HepG2 (cell line): Measurements from ENCODE around the gene SURF6. TPM values are rescaled to one million over a fixed set of nuclear protein-coding genes. Genes with fewer than 3 reads are reported as not detected.

Experiments
- ATAC-seq: fragments of 200-7000 bp; cut with Tn5 transposase; 3 replicates; pipeline ENCODE4 v1.9.1; 2020; ENCODE audit warnings: mild to moderate bottlenecking, moderate library complexity
- BruUV-seq: library from RNA; stranded (reverse); fragments of 400-500 nt; replicated peaks from 2 replicates; lab custom pipeline; 2021; lab: Mats Ljungman, UMichigan
- CTCF ChIA-PET: fragments of 300-600 bp; formaldehyde crosslinking; extraction: SDS; loops from one replicate; lab custom pipeline; 2021; ENCODE audit warnings: low total read pairs, inconsistent platforms, low intra/inter-chr PET ratio; lab: Yijun Ruan, JAX
- POLR2A ChIA-PET: fragments of 350-600 bp; sonication (Branson Sonifier 250); formaldehyde crosslinking; loops from one replicate; lab custom pipeline; 2020; ENCODE audit warnings: antibody characterized with exemption, inconsistent platforms; lab: Yijun Ruan, JAX
- DNase-seq: peaks from one replicate; pipeline ENCODE4 v3.0.0-alpha.2; 2015; ENCODE audit warnings: low spot score
- FAIRE-seq: peaks from 3 replicates; lab custom pipeline; 2011; peaks lifted over from hg19 to GRCh38; lab: Jason Lieb, UNC
- H2AFZ ChIP-seq: one replicate; pipeline ENCODE4 v1.6.1; 2011; ENCODE audit warnings: low read length, inconsistent platforms
- H3K27ac ChIP-seq: fragments of 300-600 bp; 3 replicates; pipeline ENCODE4 v1.8.0; 2011; ENCODE audit warnings: mixed run types, mild to moderate bottlenecking, mixed read lengths, low read length, inconsistent platforms; ENCODE audit not compliant: insufficient read depth; ENCODE audit errors: extremely low read length
- H3K27me3 ChIP-seq, 2 experiments: fragments of 200-600 bp in 1 of 2; 2 replicates in 1 of 2; 3 replicates in 1 of 2; pipeline versions ENCODE4 v1.6.0 to v1.8.0; 2011; ENCODE audit warnings: low read length in 2 of 2, mild to moderate bottlenecking in 2 of 2, moderate library complexity in 2 of 2, inconsistent platforms in 1 of 2; ENCODE audit not compliant: insufficient read depth in 2 of 2, control insufficient read depth in 1 of 2
- H3K36me3 ChIP-seq, 2 experiments: fragments of 200-600 bp in 1 of 2; replicated peaks in 1 of 2; 2 replicates in 1 of 2; 3 replicates in 1 of 2; pipeline versions ENCODE4 v1.5.1 to v1.8.0; 2011; ENCODE audit warnings: low read length in 2 of 2, inconsistent platforms in 1 of 2; ENCODE audit not compliant: insufficient read depth in 2 of 2, control insufficient read depth in 1 of 2
- H3K4me1 ChIP-seq: 2 replicates; pipeline ENCODE4 v1.5.1; 2012; ENCODE audit warnings: low read length, inconsistent platforms; ENCODE audit not compliant: insufficient read depth
- H3K4me2 ChIP-seq: 2 replicates; pipeline ENCODE4 v1.6.0; 2011; ENCODE audit warnings: low read depth, low read length, inconsistent platforms
- H3K4me3 ChIP-seq, 3 experiments: fragments of 200-600 bp in 1 of 3; sonication (generic), shearing (Covaris generic) in 1 of 3; replicated peaks in 1 of 3; 2 replicates each; pipeline ENCODE4 v1.5.1; 2011 to 2016; ENCODE audit warnings: low read length in 3 of 3, inconsistent platforms in 2 of 3, low read depth in 2 of 3, mild to moderate bottlenecking in 2 of 3, control low read depth in 1 of 3, mixed read lengths in 1 of 3; ENCODE audit not compliant: insufficient read depth in 1 of 3
- H3K79me2 ChIP-seq: one replicate; pipeline ENCODE4 v1.6.1; 2011; ENCODE audit warnings: low read length, inconsistent platforms; ENCODE audit not compliant: insufficient read depth
- H3K9ac ChIP-seq: 2 replicates; pipeline ENCODE4 v1.6.0; 2011; ENCODE audit warnings: mild to moderate bottlenecking, low read depth, low read length, inconsistent platforms; ENCODE audit not compliant: insufficient read depth
- H3K9me3 ChIP-seq: 2 replicates; pipeline ENCODE4 v1.5.1; 2012; ENCODE audit warnings: mild to moderate bottlenecking, low read length
- H4K20me1 ChIP-seq: 2 replicates; pipeline ENCODE4 v1.6.0; 2011; ENCODE audit warnings: inconsistent platforms, mild to moderate bottlenecking, low read length, moderate library complexity; ENCODE audit not compliant: insufficient read depth
- AKAP8 ChIP-seq: sonication (generic); formaldehyde crosslinking; IDR thresholded peaks from 2 replicates; pipeline ENCODE4 v1.5.1; 2020; ENCODE audit warnings: mild to moderate bottlenecking, missing genetic modification reagents
- BRCA1 ChIP-seq: sonication (generic); formaldehyde crosslinking; IDR thresholded peaks from 2 replicates; pipeline ENCODE4 v1.4.0; 2020; ENCODE audit warnings: missing genetic modification reagents
- HOMEZ ChIP-seq: IDR thresholded peaks from 2 replicates; pipeline ENCODE4 v1.6.1; 2016; ENCODE audit warnings: low read depth
- NPAS2 ChIP-seq: sonication (generic); formaldehyde crosslinking; IDR thresholded peaks from 2 replicates; pipeline ENCODE4 v1.8.0; 2022; ENCODE audit warnings: mild to moderate bottlenecking, missing genetic modification reagents, borderline replicate concordance
- PRMT3 ChIP-seq: sonication (generic); formaldehyde crosslinking; IDR thresholded peaks from 2 replicates; pipeline ENCODE4 v1.8.1; 2022; ENCODE audit warnings: low read depth, mild to moderate bottlenecking, moderate library complexity, missing genetic modification reagents, borderline replicate concordance
- RARA ChIP-seq: IDR thresholded peaks from 2 replicates; pipeline ENCODE4 v1.6.1; 2016; ENCODE audit warnings: missing genetic modification reagents, missing compliant biosample characterization
- REPIN1 ChIP-seq: sonication (generic); formaldehyde crosslinking; IDR thresholded peaks from 2 replicates; pipeline ENCODE4 v1.8.0; 2022; ENCODE audit warnings: missing genetic modification reagents, low read depth, mild to moderate bottlenecking, borderline replicate concordance
- RFX5 ChIP-seq: IDR thresholded peaks from 2 replicates; pipeline ENCODE4 v1.6.1; 2011; ENCODE audit warnings: low read depth, low read length, improper control_type of control experiment
- TAF1 ChIP-seq: sonication (generic); formaldehyde crosslinking; IDR thresholded peaks from 2 replicates; pipeline ENCODE4 v1.4.0; 2020; ENCODE audit warnings: missing genetic modification reagents
- TBX3 ChIP-seq: fragments of 450-650 bp; IDR thresholded peaks from 2 replicates; pipeline ENCODE4 v1.6.1; 2017; ENCODE audit warnings: antibody characterized with exemption, mild to moderate bottlenecking, inconsistent platforms, borderline replicate concordance
- TOPORS ChIP-seq: sonication (generic); formaldehyde crosslinking; IDR thresholded peaks from 2 replicates; pipeline ENCODE4 v1.8.0; 2023; ENCODE audit warnings: mild to moderate bottlenecking, missing genetic modification reagents
- ZNF563 ChIP-seq: sonication (generic); formaldehyde crosslinking; IDR thresholded peaks from 2 replicates; pipeline ENCODE4 v1.8.0; 2022; ENCODE audit warnings: mild to moderate bottlenecking, moderate library complexity, missing genetic modification reagents
- WGBS: methylation state at CpG from one replicate; pipeline ENCODE4 v1.1.6; 2017; ENCODE audit warnings: low lambda C conversion rate; 5-methylcytosine and 5-hydroxymethylcytosine counted together
- in situ Hi-C: cut with HindIII; loops from 2 replicates; pipeline ENCODE4 v1.10.0; 2017; ENCODE audit warnings: low pct_unique_long_range_greater_than_20kb; ENCODE audit not compliant: extremely low pct_ligation_motif_present
- intact Hi-C: fragments of 100-400 bp; cut with micrococcal nuclease; formaldehyde crosslinking; loops from one replicate; pipeline ENCODE4 v1.10.0; 2022; ENCODE audit not compliant: unreplicated experiment
- polyA plus RNA-seq, 8 experiments: library from polyadenylated mRNA; depleted of rRNA in 3 of 8; stranded (reverse) in 7 of 8; unstranded in 1 of 8; fragments of >200 nt; fragmentation: Illumina TruSeq in 4 of 8; extraction: Trizol in 4 of 8; gene quantifications; 2 replicates each; pipeline versions ENCODE4 v1.2.1 to v1.2.3, GENCODE V29; 2011 to 2016; ENCODE audit warnings: low read depth in 4 of 8, missing spikeins in 1 of 8, mixed read lengths in 1 of 8; ENCODE audit not compliant: insufficient read depth in 1 of 8
- total RNA-seq, 5 experiments: library from RNA; depleted of rRNA; stranded (reverse); fragments of >200 nt; fragmentation: Illumina TruSeq; extraction: Trizol; gene quantifications; 2 replicates each; pipeline ENCODE4 v1.2.3, GENCODE V29; 2016; ENCODE audit warnings: low read depth in 1 of 5

Gene SURF6
- total and polyA plus RNA-seq, 2 of the 13 experiments (the other 11 are each of a cell fraction or from before 2014, with no cell fraction given): 5.9 to 14.7 TPM

GRCh38 chr9:133345596-133345995 is 9.6 kb upstream of the SURF6 start:
- intact Hi-C loops (no loop called here), in situ Hi-C loops (no loop called here)
- ChIA-PET CTCF (no interaction called here), POLR2A (no interaction called here)
- H3K4me2 ChIP-seq: no peak overlapping the region; the same call in 1 of the 2 replicates
- no TSS peak for BruUV-seq
- no peak overlapping the region for H3K27ac ChIP-seq
- H4K20me1 ChIP-seq: peaks cover 7% of the 10 kb centered on the region
- H3K9ac ChIP-seq: no peak overlapping the region
- peaks cover 13 to 64% of the 10 kb centered on the region in 2 experiments for H3K36me3 ChIP-seq
- no peak for FAIRE-seq
- H3K9me3 ChIP-seq: no peaks in the 10 kb centered on the region
- H3K27me3 ChIP-seq: no peaks in the 10 kb centered on the region; a peak in 1 of 5 replicates
- ATAC-seq: no peak
- no peak overlapping the region for H2AFZ ChIP-seq
- peaks cover 34% of the 10 kb centered on the region for H3K79me2 ChIP-seq
- no peak for TF ChIP-seq PRMT3
- no peak for TF ChIP-seq TOPORS (CRISPR knock-in tag)
- TF ChIP-seq TBX3: no peak
- TF ChIP-seq REPIN1 (CRISPR knock-in tag): no peak
- no peak for TF ChIP-seq ZNF563 (CRISPR knock-in tag)
- no peak for TF ChIP-seq AKAP8 (CRISPR knock-in tag)
- no peak for TF ChIP-seq HOMEZ (CRISPR knock-in tag)
- no peak for TF ChIP-seq RFX5
- no peak for TF ChIP-seq TAF1
- TF ChIP-seq NPAS2 (CRISPR knock-in tag): no peak
- no peak for TF ChIP-seq BRCA1 (CRISPR knock-in tag)
- no peak for TF ChIP-seq RARA (CRISPR knock-in tag)
- peaks cover 29% of the 10 kb centered on the region for H3K4me1 ChIP-seq
- 94% methylated on average over 6 of the region's 6 CpGs for WGBS
- no peak for DNase-seq
- H3K4me3 ChIP-seq: no peak overlapping the region
